BJ (cell line): ENCODE data around the gene KRT1. TPM values are rescaled to one million over a fixed set of nuclear protein-coding genes. Genes with fewer than 3 reads are reported as not detected.

Experiments used
- CTCF ChIA-PET: fragments of 350-600 bp; formaldehyde crosslinking; extraction: SDS; loops from one replicate; lab custom pipeline; 2021; ENCODE audit warnings: antibody characterized with exemption, inconsistent platforms; lab: Yijun Ruan, JAX
- POLR2A ChIA-PET: fragments of 300-600 bp; sonication (Branson Sonifier 250); formaldehyde crosslinking; extraction: SDS; loops from one replicate; lab custom pipeline; 2021; ENCODE audit warnings: antibody characterized with exemption; lab: Charles Lee
- DNase-seq: peaks from one replicate; pipeline ENCODE4 v3.0.0-alpha.2; 2011; ENCODE audit warnings: low read depth
- H3K27me3 ChIP-seq: 2 replicates; pipeline ENCODE4 v1.6.0; 2011; ENCODE audit warnings: low read length; ENCODE audit not compliant: control insufficient read depth, insufficient read depth
- H3K36me3 ChIP-seq: 2 replicates; pipeline ENCODE4 v1.5.1; 2011; ENCODE audit warnings: low read length; ENCODE audit not compliant: control insufficient read depth, insufficient read depth
- H3K4me3 ChIP-seq: 2 replicates; pipeline ENCODE4 v1.5.1; 2011; ENCODE audit warnings: low read depth, mild to moderate bottlenecking, control low read depth, low read length
- CTCF ChIP-seq: IDR thresholded peaks from 2 replicates; pipeline ENCODE4 v1.5.1; 2011; ENCODE audit warnings: low read depth, mild to moderate bottlenecking, control low read depth, inconsistent platforms, low read length, moderate library complexity; ENCODE audit not compliant: insufficient read depth
- polyA plus RNA-seq: library from polyadenylated mRNA; depleted of rRNA; stranded (reverse); fragments of >200 nt; gene quantifications from 2 replicates; pipeline ENCODE4 v1.2.3, GENCODE V29; 2011

Gene KRT1
- polyA plus RNA-seq, 1 experiment: not detected

- ChIA-PET POLR2A (no interaction called here), CTCF (interaction anchor here (0.6 kb wide), 1 partner anchor 191 kb away, joined by 3 read pairs; no protein-coding TSS in a partner anchor)
- DNase-seq: no peak
- Histone ChIP-seq H3K36me3 (no peaks in the 10 kb centered on the region), H3K4me3 (no peak overlapping the region), H3K27me3 (peaks cover 25% of the 10 kb centered on the region)
- TF ChIP-seq CTCF: no peak
Measured at GRCh38 chr12:52691841-52692150, 11.6 kb upstream of the KRT1 start.

- ChIA-PET CTCF (interaction anchor here (0.6 kb wide), 1 partner anchor 192 kb away, joined by 3 read pairs; no protein-coding TSS in a partner anchor), POLR2A (no interaction called here)
- no peak overlapping the region for H3K4me3 ChIP-seq
- peaks cover 25% of the 10 kb centered on the region for H3K27me3 ChIP-seq
- no peaks in the 10 kb centered on the region for H3K36me3 ChIP-seq
- no peak for TF ChIP-seq CTCF
- DNase-seq: no peak
Measured at GRCh38 chr12:52691076-52691840, 11.1 kb upstream of the KRT1 start.

- ChIA-PET CTCF (interaction anchor here (0.7 to 1.1 kb wide), 2 partner anchors 15 to 175 kb away, joined by 3 read pairs; no protein-coding TSS in a partner anchor), POLR2A (no interaction called here)
- Histone ChIP-seq H3K4me3 (no peak overlapping the region), H3K27me3 (peaks cover 26% of the 10 kb centered on the region), H3K36me3 (no peaks in the 10 kb centered on the region)
- no peak for DNase-seq
- TF ChIP-seq CTCF: no peak
Measured at GRCh38 chr12:52690351-52691075, 10.3 kb upstream of the KRT1 start.

- ChIA-PET POLR2A (no interaction called here), CTCF (interaction anchor here (0.7 to 1.1 kb wide), 2 partner anchors 14 to 176 kb away, joined by 3 read pairs; no protein-coding TSS in a partner anchor)
- H3K36me3 ChIP-seq: no peaks in the 10 kb centered on the region
- no peak for TF ChIP-seq CTCF
- DNase-seq: no peak
- peaks cover 29% of the 10 kb centered on the region for H3K27me3 ChIP-seq
- H3K4me3 ChIP-seq: no peak overlapping the region
Measured at GRCh38 chr12:52689936-52690335, 9.7 kb upstream of the KRT1 start.

- CTCF ChIA-PET: interaction anchor here (0.6 to 1.1 kb wide), 2 partner anchors 14 to 189 kb away, joined by 3 read pairs; no protein-coding TSS in a partner anchor
- H3K36me3 ChIP-seq: no peaks in the 10 kb centered on the region
- H3K27me3 ChIP-seq: peaks cover 29% of the 10 kb centered on the region
- POLR2A ChIA-PET: no interaction called here
- no peak overlapping the region for H3K4me3 ChIP-seq
- DNase-seq: no peak
- TF ChIP-seq CTCF: no peak
Measured at GRCh38 chr12:52689239-52689638, 9.0 kb upstream of the KRT1 start.
